NB4 (cell line): ENCODE data around the gene KCTD1.

ENCODE experiments used
- DNase-seq: peaks from one replicate; pipeline ENCODE4 v3.0.0; 2010; ENCODE audit warnings: low read depth
- H3K4me3 ChIP-seq: one replicate; pipeline ENCODE4 v1.5.1; 2011; ENCODE audit warnings: mild to moderate bottlenecking, low read depth, low read length, moderate library complexity
- MYC ChIP-seq: IDR thresholded peaks from 2 replicates; pipeline ENCODE4 v1.6.1; 2011; ENCODE audit warnings: low read depth, low read length
- POLR2A ChIP-seq: IDR thresholded peaks from 2 replicates; pipeline ENCODE4 v1.6.1; 2011; ENCODE audit warnings: mild to moderate bottlenecking; ENCODE audit not compliant: insufficient read length; ENCODE audit errors: extremely low read depth
- TF ChIP-seq, protein P1 (sequence below): IDR thresholded peaks from 2 replicates; pipeline ENCODE4 v1.6.1; 2011; ENCODE audit warnings: low read depth, low read length
- TF ChIP-seq, protein P2 (sequence below): IDR thresholded peaks from one replicate; pipeline ENCODE4 v1.5.1; 2012; ENCODE audit warnings: low read depth, low read length

The KCTD1 gene

GRCh38 chr18:26546875-26547645 lies 1.3 kb downstream of the KCTD1 start:
- peak; percentile 6 for DNase-seq
- TF ChIP-seq, protein P1, sequence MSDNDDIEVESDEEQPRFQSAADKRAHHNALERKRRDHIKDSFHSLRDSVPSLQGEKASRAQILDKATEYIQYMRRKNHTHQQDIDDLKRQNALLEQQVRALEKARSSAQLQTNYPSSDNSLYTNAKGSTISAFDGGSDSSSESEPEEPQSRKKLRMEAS: no peak
- TF ChIP-seq MYC (no peak), POLR2A (no peak)
- TF ChIP-seq, protein P2, sequence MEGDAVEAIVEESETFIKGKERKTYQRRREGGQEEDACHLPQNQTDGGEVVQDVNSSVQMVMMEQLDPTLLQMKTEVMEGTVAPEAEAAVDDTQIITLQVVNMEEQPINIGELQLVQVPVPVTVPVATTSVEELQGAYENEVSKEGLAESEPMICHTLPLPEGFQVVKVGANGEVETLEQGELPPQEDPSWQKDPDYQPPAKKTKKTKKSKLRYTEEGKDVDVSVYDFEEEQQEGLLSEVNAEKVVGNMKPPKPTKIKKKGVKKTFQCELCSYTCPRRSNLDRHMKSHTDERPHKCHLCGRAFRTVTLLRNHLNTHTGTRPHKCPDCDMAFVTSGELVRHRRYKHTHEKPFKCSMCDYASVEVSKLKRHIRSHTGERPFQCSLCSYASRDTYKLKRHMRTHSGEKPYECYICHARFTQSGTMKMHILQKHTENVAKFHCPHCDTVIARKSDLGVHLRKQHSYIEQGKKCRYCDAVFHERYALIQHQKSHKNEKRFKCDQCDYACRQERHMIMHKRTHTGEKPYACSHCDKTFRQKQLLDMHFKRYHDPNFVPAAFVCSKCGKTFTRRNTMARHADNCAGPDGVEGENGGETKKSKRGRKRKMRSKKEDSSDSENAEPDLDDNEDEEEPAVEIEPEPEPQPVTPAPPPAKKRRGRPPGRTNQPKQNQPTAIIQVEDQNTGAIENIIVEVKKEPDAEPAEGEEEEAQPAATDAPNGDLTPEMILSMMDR: no peak
- no peak overlapping the region for H3K4me3 ChIP-seq

GRCh38 chr18:26546170-26546874 lies 2.0 kb downstream of the KCTD1 start:
- no peak for DNase-seq
- no peak overlapping the region for H3K4me3 ChIP-seq
- TF ChIP-seq, protein P1: no peak
- TF ChIP-seq, protein P2: no peak
- no peak for TF ChIP-seq POLR2A
- TF ChIP-seq MYC: no peak

GRCh38 chr18:26545335-26546123 lies 2.8 kb downstream of the KCTD1 start:
- H3K4me3 ChIP-seq: no peak overlapping the region
- no peak for DNase-seq
- TF ChIP-seq, protein P1: no peak
- TF ChIP-seq POLR2A (no peak), MYC (no peak)
- TF ChIP-seq, protein P2: no peak

GRCh38 chr18:26544451-26544850 lies 3.9 kb downstream of the KCTD1 start:
- no peak overlapping the region for H3K4me3 ChIP-seq
- DNase-seq: no peak
- TF ChIP-seq, protein P1: no peak
- no peak for TF ChIP-seq POLR2A

DNA sequence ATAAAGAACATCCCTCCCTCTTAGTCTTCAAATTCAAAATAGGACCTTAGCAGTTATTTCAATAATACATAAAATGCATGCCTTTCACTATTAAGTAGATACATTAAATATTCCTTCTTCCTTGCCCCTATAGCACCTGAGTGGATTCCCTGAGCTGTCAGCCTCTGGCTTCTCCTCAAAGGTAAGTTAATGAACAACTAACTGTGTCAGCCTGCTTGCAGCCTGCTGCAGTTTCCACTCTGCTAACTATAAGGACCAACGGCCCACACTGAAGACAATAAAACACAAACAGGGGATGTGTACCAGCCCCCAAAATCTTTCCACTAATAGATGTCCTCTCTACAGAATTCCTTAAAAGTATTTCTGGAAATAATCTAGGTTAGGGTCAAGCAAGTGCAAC lies 5.0 kb downstream of the KCTD1 start:
- DNase-seq: no peak
- no peak overlapping the region for H3K4me3 ChIP-seq
- TF ChIP-seq, protein P2: no peak
- TF ChIP-seq, protein P1: no peak
- TF ChIP-seq POLR2A (no peak), MYC (no peak)
